ENCODE results near the gene FMO3. TPM values are rescaled to one million over a fixed set of nuclear protein-coding genes. Genes with fewer than 3 reads are reported as not detected.

The FMO3 gene
- total RNA-seq, 1 experiment from 2014 or later = 58.6 TPM

GRCh38 chr1:171159148-171159547, 68.4 kb downstream of the FMO3 start:
- DNase-seq (ENCODE audit: low read depth) = no peak

- DNase-seq (ENCODE audit: low read depth) = no peak
Observed at GRCh38 chr1:171160211-171160610, 69.5 kb downstream of the FMO3 start.

- DNase-seq (ENCODE audit: low read depth) = no peak
Observed at GRCh38 chr1:171160639-171161354, 70.1 kb downstream of the FMO3 start.

- DNase-seq (ENCODE audit: low read depth) = no peak
Observed at GRCh38 chr1:171161431-171161830, 70.7 kb downstream of the FMO3 start.

GRCh38 chr1:171166361-171166760, 75.7 kb downstream of the FMO3 start:
- DNase-seq (ENCODE audit: low read depth) = no peak

Other genes with a start within 250 kb of the FMO3 start
- not detected in 2 replicates for gene MROH9, start 155.4 kb upstream of the FMO3 start, total RNA-seq (2014; rRNA removed; shearing (Covaris generic))
- gene FMO2, start 94.4 kb downstream of the FMO3 start, total RNA-seq (2014; rRNA removed; shearing (Covaris generic)) = under 0.01 and 0.20 TPM in 2 replicates
- 0.10 and 0.12 TPM in 2 replicates for gene FMO1, start 157.6 kb downstream of the FMO3 start, total RNA-seq (2014; rRNA removed; shearing (Covaris generic))
- 3.1 and 10.8 TPM in 2 replicates for gene FMO4, start 223.3 kb downstream of the FMO3 start, total RNA-seq (2014; rRNA removed; shearing (Covaris generic))

All from RPMI7951 (cell line).